ENCODE results near the gene NCK2.

DNA sequence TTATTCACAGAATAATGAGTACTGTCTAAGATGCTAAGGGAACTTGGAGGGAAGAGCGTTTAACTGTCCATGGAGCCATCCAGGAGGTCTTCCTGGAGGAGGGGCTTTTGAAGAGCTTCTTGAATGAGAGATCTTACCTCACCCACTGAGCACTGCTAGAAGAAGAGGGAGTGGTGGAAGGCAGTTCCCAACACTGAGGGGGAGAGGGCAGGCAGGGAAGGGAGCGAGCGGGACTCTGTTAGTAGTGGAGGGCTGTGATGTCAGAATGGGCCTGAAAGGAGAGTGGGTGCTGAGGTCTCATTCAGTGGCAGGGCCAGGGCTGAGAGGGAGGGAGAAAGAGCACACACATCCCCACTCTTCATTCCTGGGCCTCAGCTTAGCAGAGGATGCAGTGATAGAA lies 65.0 kb downstream of the NCK2 start:
- TF ChIP-seq, protein P1, sequence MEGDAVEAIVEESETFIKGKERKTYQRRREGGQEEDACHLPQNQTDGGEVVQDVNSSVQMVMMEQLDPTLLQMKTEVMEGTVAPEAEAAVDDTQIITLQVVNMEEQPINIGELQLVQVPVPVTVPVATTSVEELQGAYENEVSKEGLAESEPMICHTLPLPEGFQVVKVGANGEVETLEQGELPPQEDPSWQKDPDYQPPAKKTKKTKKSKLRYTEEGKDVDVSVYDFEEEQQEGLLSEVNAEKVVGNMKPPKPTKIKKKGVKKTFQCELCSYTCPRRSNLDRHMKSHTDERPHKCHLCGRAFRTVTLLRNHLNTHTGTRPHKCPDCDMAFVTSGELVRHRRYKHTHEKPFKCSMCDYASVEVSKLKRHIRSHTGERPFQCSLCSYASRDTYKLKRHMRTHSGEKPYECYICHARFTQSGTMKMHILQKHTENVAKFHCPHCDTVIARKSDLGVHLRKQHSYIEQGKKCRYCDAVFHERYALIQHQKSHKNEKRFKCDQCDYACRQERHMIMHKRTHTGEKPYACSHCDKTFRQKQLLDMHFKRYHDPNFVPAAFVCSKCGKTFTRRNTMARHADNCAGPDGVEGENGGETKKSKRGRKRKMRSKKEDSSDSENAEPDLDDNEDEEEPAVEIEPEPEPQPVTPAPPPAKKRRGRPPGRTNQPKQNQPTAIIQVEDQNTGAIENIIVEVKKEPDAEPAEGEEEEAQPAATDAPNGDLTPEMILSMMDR (IDR thresholded peaks at IDR 0.05): no peak
- no peak for TF ChIP-seq POLR2A (IDR thresholded peaks at IDR 0.05)

Measured in esophagus squamous epithelium (tissue), 4 donors.